ENCODE measurements around the gene HNRNPA3.

HNRNPA3 gene

GRCh38 chr2:177256695-177257094 lies 44.1 kb downstream of the HNRNPA3 start:
- peaks cover 36% of the 10 kb centered on the region for H3K36me3 Mint-ChIP-seq (ENCODE audit: low read depth)
- no peak overlapping the region for H3K4me3 Mint-ChIP-seq
- no peaks in the 10 kb centered on the region for H3K27me3 Mint-ChIP-seq (ENCODE audit: low read depth)
- no peak overlapping the region for H3K27ac Mint-ChIP-seq
- no peak for TF ChIP-seq CTCF (IDR thresholded peaks at IDR 0.05; ENCODE audit: unreplicated experiment in 3 of 3)
- peaks cover 58% of the 10 kb centered on the region for H3K4me1 Mint-ChIP-seq
- H3K9me3 Mint-ChIP-seq, result peaks cover 4% of the 10 kb centered on the region

GRCh38 chr2:177257471-177257870 lies 44.9 kb downstream of the HNRNPA3 start:
- Mint-ChIP-seq H3K27ac (no peak overlapping the region), H3K27me3 (ENCODE audit: low read depth) (no peaks in the 10 kb centered on the region), H3K4me3 (no peak overlapping the region), H3K36me3 (ENCODE audit: low read depth) (peaks cover 36% of the 10 kb centered on the region), H3K4me1 (peaks cover 60% of the 10 kb centered on the region), H3K9me3 (peaks cover 4% of the 10 kb centered on the region)
- TF ChIP-seq CTCF (IDR thresholded peaks at IDR 0.05; ENCODE audit: unreplicated experiment in 3 of 3), result no peak

- Mint-ChIP-seq H3K9me3 (peaks cover 4% of the 10 kb centered on the region), H3K36me3 (ENCODE audit: low read depth) (peaks cover 30% of the 10 kb centered on the region), H3K4me1 (peaks cover 54% of the 10 kb centered on the region), H3K27ac (no peak overlapping the region), H3K27me3 (ENCODE audit: low read depth) (no peaks in the 10 kb centered on the region), H3K4me3 (no peak overlapping the region)
- no peak for TF ChIP-seq CTCF (IDR thresholded peaks at IDR 0.05; ENCODE audit: unreplicated experiment in 3 of 3)
Observed at GRCh38 chr2:177258059-177258458, 45.5 kb downstream of the HNRNPA3 start.

- Mint-ChIP-seq H3K36me3 (ENCODE audit: low read depth) (peaks cover 22% of the 10 kb centered on the region), H3K9me3 (peaks cover 4% of the 10 kb centered on the region), H3K27ac (peak overlapping the region; percentile 48 to 62 (median 55)), H3K4me3 (peak overlapping the region; percentile 41 to 86 (median 76)), H3K4me1 (peaks cover 43% of the 10 kb centered on the region), H3K27me3 (ENCODE audit: low read depth) (no peaks in the 10 kb centered on the region)
- no peak for TF ChIP-seq CTCF (IDR thresholded peaks at IDR 0.05; ENCODE audit: unreplicated experiment in 3 of 3)
Observed at GRCh38 chr2:177260379-177260778, 47.8 kb downstream of the HNRNPA3 start.

GRCh38 chr2:177261116-177262060 lies 48.8 kb downstream of the HNRNPA3 start:
- no peak for TF ChIP-seq CTCF (IDR thresholded peaks at IDR 0.05; ENCODE audit: unreplicated experiment in 3 of 3)
- H3K27ac Mint-ChIP-seq, result peak overlapping the region; percentile 96 to 99 (median 98)
- peaks cover 47% of the 10 kb centered on the region for H3K4me1 Mint-ChIP-seq
- H3K9me3 Mint-ChIP-seq, result peaks cover 4% of the 10 kb centered on the region
- no peaks in the 10 kb centered on the region for H3K27me3 Mint-ChIP-seq (ENCODE audit: low read depth)
- peaks cover 22% of the 10 kb centered on the region for H3K36me3 Mint-ChIP-seq (ENCODE audit: low read depth)
- peak overlapping the region; percentile 89 to 98 (median 95) for H3K4me3 Mint-ChIP-seq
